ENCODE data around the gene ITGB2. TPM values are rescaled to one million over a fixed set of nuclear protein-coding genes. Genes with fewer than 3 reads are reported as not detected.
A peak's percentile ranks its signal among the peaks of the same experiment; 100 is the strongest.

The ITGB2 gene
- total RNA-seq, 1 experiment from 2014 or later: 45.1 TPM

- Histone ChIP-seq H3K9me3 (ENCODE audit: low read length) (no peaks in the 10 kb centered on the region), H3K9me2 (replicated peaks; ENCODE audit: low read length) (no peaks in the 10 kb centered on the region), H4K20me1 (ENCODE audit: low read length) (no peaks in the 10 kb centered on the region), H3F3A (ENCODE audit: low read length, unreplicated experiment) (peaks cover 8% of the 10 kb centered on the region), H3K4me1 (ENCODE audit: insufficient read depth, low read length) (peaks cover 50% of the 10 kb centered on the region), H3K9ac (ENCODE audit: low read length) (peak overlapping the region; percentile 73), H3K4me2 (ENCODE audit: low read length) (peak overlapping the region; percentile 95), H3K36me3 (ENCODE audit: low read depth, low read length) (peaks cover 4% of the 10 kb centered on the region; the same call in 1 of the 2 replicates), H3K27me3 (ENCODE audit: low read length) (no peaks in the 10 kb centered on the region), H3K79me2 (ENCODE audit: low read length) (peaks cover 50% of the 10 kb centered on the region), H2AFZ (ENCODE audit: low read length) (no peak overlapping the region), H3K27ac (ENCODE audit: low read length) (no peak overlapping the region), H3K4me3 (ENCODE audit: low read length) (peak overlapping the region; percentile 77)
- intact Hi-C loops (cut with micrococcal nuclease): no loop called here
- ATAC-seq (no peak), DNase-seq (no peak)
- ChIA-PET CTCF (interaction anchor here (0.6 kb wide), 1 partner anchor 633 kb away, joined by 3 read pairs; no protein-coding TSS in a partner anchor), POLR2A (ENCODE audit: unreplicated experiment) (interaction anchor here (0.6 kb wide), 1 partner anchor 22 kb away, joined by 4 read pairs; no protein-coding TSS in a partner anchor)
- BruUV-seq (replicated peaks): TSS peak; percentile 2
- TF ChIP-seq CTCF (conservative IDR thresholded peaks at IDR 0.05; ENCODE audit: low read depth, low read length) (no peak), EZH2 (IDR thresholded peaks at IDR 0.05; ENCODE audit: low read length, unreplicated experiment) (no peak), EZH2phosphoT487 (IDR thresholded peaks at IDR 0.05; ENCODE audit: borderline replicate concordance, low read length) (no peak)
These were observed 12.7 kb upstream of the ITGB2 start for GRCh38 chr21:44933199-44933917.

- DNase-seq (peak; percentile 56), ATAC-seq (peak; percentile 3; the same call in 1 of the 2 replicates)
- TF ChIP-seq CTCF (conservative IDR thresholded peaks at IDR 0.05; ENCODE audit: low read depth, low read length) (peak; percentile 57), EZH2 (IDR thresholded peaks at IDR 0.05; ENCODE audit: low read length, unreplicated experiment) (no peak), EZH2phosphoT487 (IDR thresholded peaks at IDR 0.05; ENCODE audit: borderline replicate concordance, low read length) (no peak)
- Histone ChIP-seq H3K4me1 (ENCODE audit: insufficient read depth, low read length) (peaks cover 56% of the 10 kb centered on the region), H3K9me3 (ENCODE audit: low read length) (no peaks in the 10 kb centered on the region), H3F3A (ENCODE audit: low read length, unreplicated experiment) (peaks cover 8% of the 10 kb centered on the region), H3K9ac (ENCODE audit: low read length) (peak overlapping the region; percentile 73), H3K36me3 (ENCODE audit: low read depth, low read length) (peaks cover 4% of the 10 kb centered on the region; the same call in 1 of the 2 replicates), H4K20me1 (ENCODE audit: low read length) (no peaks in the 10 kb centered on the region), H3K79me2 (ENCODE audit: low read length) (peaks cover 48% of the 10 kb centered on the region), H3K4me2 (ENCODE audit: low read length) (peak overlapping the region; percentile 95), H2AFZ (ENCODE audit: low read length) (peak overlapping the region; percentile 60), H3K4me3 (ENCODE audit: low read length) (peak overlapping the region; percentile 77), H3K9me2 (replicated peaks; ENCODE audit: low read length) (no peaks in the 10 kb centered on the region), H3K27me3 (ENCODE audit: low read length) (no peaks in the 10 kb centered on the region), H3K27ac (ENCODE audit: low read length) (peak overlapping the region; percentile 74)
- BruUV-seq (replicated peaks): no TSS peak
- ChIA-PET CTCF (interaction anchor here (0.7 to 1.2 kb wide), 3 partner anchors 86 to 522 kb away, joined by 3 to 12 read pairs (median 8); no protein-coding TSS in a partner anchor), POLR2A (ENCODE audit: unreplicated experiment) (interaction anchor here (0.6 kb wide), 3 partner anchors 21 to 273 kb away, joined by 4 to 17 read pairs (median 8); no protein-coding TSS in a partner anchor)
- intact Hi-C loops (cut with micrococcal nuclease): no loop called here
These were observed 11.9 kb upstream of the ITGB2 start for GRCh38 chr21:44932408-44933181.
